HEK293 (cell line): ENCODE measurements around the gene HHLA2.

Experiments used
- MEIS1 ChIP-seq: sonication (generic); formaldehyde crosslinking; IDR thresholded peaks from 2 replicates; pipeline ENCODE4 v1.8.1; 2022; ENCODE audit warnings: missing genetic modification reagents, mild to moderate bottlenecking, borderline replicate concordance
- PRDM10 ChIP-seq: fragments of 450-650 bp; formaldehyde crosslinking; IDR thresholded peaks from 2 replicates; pipeline ENCODE4 v1.5.1; 2016; ENCODE audit warnings: missing biosample characterization, missing genetic modification characterization
- SETDB1 ChIP-seq: IDR thresholded peaks from one replicate; pipeline ENCODE4 v1.6.1; 2017; ENCODE audit warnings: mild to moderate bottlenecking, low read length, moderate library complexity, mixed read lengths; ENCODE audit not compliant: insufficient read length
- ZBTB10 ChIP-seq: fragments of 450-650 bp; formaldehyde crosslinking; IDR thresholded peaks from 2 replicates; pipeline ENCODE4 v1.5.1; 2016; ENCODE audit warnings: missing biosample characterization, missing genetic modification characterization
- ZBTB21 ChIP-seq: fragments of 450-650 bp; formaldehyde crosslinking; IDR thresholded peaks from 2 replicates; pipeline ENCODE4 v1.5.1; 2017; ENCODE audit warnings: missing biosample characterization, missing genetic modification characterization
- TF ChIP-seq, protein P1 (sequence below): fragments of 450-650 bp; formaldehyde crosslinking; IDR thresholded peaks from 2 replicates; pipeline ENCODE4 v1.5.1; 2016; ENCODE audit warnings: missing biosample characterization, missing genetic modification characterization
- TF ChIP-seq, protein P2 (sequence below): fragments of 450-650 bp; formaldehyde crosslinking; IDR thresholded peaks from 2 replicates; pipeline ENCODE4 v1.5.1; 2017; ENCODE audit warnings: missing biosample characterization, missing genetic modification characterization
- TF ChIP-seq, protein P3 (sequence below): sonication (generic); formaldehyde crosslinking; IDR thresholded peaks from 2 replicates; pipeline ENCODE4 v1.8.1; 2022; ENCODE audit warnings: mild to moderate bottlenecking, moderate library complexity, missing genetic modification reagents
- TF ChIP-seq, protein P4 (sequence below): fragments of 450-650 bp; formaldehyde crosslinking; IDR thresholded peaks from 2 replicates; pipeline ENCODE4 v1.5.1; 2017; ENCODE audit warnings: missing biosample characterization, missing genetic modification characterization

DNA sequence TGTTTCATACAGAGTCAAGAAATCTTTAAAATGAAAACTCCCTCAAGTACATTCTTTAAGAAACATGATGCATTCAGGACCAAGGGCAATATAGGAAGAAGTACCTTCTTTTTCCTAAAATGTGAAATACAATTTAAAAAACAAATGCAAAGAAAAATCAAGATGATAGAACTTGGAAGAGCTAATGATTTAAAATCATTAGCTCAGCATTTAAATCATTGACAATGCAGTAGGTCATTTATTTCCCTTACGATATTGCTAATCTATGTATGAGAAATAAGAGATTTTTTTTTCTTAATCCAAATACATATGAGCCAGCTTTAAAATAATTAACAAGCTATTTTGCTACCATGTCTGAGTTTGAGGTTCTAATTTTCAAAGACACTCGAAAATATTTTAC, 105.5 kb downstream of the HHLA2 start:
- no peak for TF ChIP-seq ZBTB10 (tag by site-specific recombination)
- TF ChIP-seq, protein P1, sequence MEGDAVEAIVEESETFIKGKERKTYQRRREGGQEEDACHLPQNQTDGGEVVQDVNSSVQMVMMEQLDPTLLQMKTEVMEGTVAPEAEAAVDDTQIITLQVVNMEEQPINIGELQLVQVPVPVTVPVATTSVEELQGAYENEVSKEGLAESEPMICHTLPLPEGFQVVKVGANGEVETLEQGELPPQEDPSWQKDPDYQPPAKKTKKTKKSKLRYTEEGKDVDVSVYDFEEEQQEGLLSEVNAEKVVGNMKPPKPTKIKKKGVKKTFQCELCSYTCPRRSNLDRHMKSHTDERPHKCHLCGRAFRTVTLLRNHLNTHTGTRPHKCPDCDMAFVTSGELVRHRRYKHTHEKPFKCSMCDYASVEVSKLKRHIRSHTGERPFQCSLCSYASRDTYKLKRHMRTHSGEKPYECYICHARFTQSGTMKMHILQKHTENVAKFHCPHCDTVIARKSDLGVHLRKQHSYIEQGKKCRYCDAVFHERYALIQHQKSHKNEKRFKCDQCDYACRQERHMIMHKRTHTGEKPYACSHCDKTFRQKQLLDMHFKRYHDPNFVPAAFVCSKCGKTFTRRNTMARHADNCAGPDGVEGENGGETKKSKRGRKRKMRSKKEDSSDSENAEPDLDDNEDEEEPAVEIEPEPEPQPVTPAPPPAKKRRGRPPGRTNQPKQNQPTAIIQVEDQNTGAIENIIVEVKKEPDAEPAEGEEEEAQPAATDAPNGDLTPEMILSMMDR (tag by site-specific recombination), result no peak
- no peak for TF ChIP-seq PRDM10 (tag by site-specific recombination)
- no peak for TF ChIP-seq MEIS1
- TF ChIP-seq, protein P2, sequence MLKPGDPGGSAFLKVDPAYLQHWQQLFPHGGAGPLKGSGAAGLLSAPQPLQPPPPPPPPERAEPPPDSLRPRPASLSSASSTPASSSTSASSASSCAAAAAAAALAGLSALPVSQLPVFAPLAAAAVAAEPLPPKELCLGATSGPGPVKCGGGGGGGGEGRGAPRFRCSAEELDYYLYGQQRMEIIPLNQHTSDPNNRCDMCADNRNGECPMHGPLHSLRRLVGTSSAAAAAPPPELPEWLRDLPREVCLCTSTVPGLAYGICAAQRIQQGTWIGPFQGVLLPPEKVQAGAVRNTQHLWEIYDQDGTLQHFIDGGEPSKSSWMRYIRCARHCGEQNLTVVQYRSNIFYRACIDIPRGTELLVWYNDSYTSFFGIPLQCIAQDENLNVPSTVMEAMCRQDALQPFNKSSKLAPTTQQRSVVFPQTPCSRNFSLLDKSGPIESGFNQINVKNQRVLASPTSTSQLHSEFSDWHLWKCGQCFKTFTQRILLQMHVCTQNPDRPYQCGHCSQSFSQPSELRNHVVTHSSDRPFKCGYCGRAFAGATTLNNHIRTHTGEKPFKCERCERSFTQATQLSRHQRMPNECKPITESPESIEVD, result no peak
- TF ChIP-seq, protein P3, sequence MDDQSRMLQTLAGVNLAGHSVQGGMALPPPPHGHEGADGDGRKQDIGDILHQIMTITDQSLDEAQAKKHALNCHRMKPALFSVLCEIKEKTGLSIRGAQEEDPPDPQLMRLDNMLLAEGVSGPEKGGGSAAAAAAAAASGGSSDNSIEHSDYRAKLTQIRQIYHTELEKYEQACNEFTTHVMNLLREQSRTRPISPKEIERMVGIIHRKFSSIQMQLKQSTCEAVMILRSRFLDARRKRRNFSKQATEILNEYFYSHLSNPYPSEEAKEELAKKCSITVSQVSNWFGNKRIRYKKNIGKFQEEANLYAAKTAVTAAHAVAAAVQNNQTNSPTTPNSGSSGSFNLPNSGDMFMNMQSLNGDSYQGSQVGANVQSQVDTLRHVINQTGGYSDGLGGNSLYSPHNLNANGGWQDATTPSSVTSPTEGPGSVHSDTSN (CRISPR knock-in tag), result no peak
- TF ChIP-seq ZBTB21 (tag by site-specific recombination), result no peak
- no peak for TF ChIP-seq SETDB1
- TF ChIP-seq, protein P4, sequence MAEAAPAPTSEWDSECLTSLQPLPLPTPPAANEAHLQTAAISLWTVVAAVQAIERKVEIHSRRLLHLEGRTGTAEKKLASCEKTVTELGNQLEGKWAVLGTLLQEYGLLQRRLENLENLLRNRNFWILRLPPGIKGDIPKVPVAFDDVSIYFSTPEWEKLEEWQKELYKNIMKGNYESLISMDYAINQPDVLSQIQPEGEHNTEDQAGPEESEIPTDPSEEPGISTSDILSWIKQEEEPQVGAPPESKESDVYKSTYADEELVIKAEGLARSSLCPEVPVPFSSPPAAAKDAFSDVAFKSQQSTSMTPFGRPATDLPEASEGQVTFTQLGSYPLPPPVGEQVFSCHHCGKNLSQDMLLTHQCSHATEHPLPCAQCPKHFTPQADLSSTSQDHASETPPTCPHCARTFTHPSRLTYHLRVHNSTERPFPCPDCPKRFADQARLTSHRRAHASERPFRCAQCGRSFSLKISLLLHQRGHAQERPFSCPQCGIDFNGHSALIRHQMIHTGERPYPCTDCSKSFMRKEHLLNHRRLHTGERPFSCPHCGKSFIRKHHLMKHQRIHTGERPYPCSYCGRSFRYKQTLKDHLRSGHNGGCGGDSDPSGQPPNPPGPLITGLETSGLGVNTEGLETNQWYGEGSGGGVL (tag by site-specific recombination), result no peak
